Cardiac ventricle fibroblast (primary cell): ENCODE measurements around the gene ZNF189. TPM values are rescaled to one million over a fixed set of nuclear protein-coding genes. Genes with fewer than 3 reads are reported as not detected.

Source experiments
- total RNA-seq: library from RNA; depleted of rRNA; stranded (reverse); fragments of >200 nt; gene quantifications from 2 replicates; pipeline ENCODE4 v1.2.3, GENCODE V29; 2015

Gene ZNF189
- 11.5 and 14.8 TPM in 2 replicates for total RNA-seq

DNA sequence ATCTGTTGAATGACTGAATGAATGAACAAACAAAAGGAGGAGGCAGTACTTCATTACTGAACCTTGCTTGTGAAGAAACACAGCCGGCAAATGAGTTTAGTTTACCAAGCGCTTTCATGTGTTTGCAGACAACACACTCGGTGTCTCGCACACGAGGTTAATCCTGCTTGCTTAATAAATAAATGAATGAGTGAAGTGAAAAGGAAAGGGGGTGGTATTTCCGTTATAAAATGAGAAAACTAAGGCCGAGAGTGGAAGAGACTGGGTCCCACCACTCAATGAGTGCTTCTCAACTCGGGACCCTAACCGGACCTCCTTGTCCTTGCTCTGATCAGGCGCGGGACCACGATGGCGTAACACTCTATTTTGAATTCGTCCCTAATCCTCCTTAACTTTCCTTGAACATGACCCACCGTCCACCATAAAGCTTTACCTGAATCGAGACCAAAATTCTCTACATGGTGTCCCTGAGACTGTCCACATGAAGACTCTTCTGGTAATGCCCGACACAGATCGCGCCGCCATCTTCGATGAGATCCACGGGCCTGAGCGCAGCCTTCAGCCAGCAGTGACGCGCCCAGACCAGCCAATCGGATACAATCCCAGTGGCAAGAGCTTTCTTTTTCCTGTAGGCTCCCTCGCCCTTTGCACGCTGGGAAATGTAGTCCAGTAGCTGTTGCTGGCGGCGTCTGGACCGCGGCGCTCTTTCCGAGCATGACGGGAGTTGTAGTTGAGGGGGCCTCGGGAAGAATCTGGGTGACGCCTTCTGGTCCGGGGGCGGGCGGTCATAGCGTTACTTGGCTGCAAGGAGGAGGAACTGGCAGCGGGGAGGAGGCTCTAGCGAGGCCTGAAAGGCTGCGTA, at the start of gene ZNF189, which contains the start of gene MRPL50:
ZNF189 (plus strand) TSS at position 784 of the 862 bp plus-strand sequence. CDS start 306 bp downstream, outside the sequence.
MRPL50 (minus strand) TSS at position 551 of the 862 bp plus-strand sequence; CDS start at position 525, 26 bp downstream.

DNA sequence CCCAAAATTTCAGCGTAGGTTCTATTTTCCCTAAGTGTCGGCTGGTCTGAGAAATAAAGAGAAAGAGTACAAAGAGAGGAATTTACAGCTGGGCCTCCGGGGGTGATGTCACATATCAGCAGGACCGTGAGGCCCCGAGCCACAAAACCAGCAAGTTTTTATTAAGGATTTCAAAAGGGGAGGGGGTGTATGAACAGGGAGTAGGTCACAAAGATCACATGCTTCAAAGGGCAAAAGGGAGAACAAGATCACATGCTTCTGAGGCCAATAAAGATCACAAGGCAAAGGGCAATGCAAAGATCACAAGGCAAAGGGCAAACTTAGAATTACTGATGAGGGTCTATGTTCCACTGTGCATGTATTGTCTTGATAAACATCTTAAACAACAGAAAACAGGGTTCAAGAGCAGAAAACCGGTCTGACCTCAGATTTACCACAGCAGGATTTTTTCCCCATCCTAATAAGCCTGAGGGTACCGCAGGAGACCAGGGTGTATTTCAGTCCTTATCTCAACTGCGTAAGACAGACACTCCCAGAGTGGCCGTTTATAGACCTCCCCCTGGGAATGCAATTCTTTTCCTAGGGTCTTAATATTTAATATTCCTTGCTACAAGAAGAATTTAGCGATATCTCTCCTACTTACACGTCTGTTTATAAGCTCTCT, 13.6 kb upstream of the ZNF189 start, which contains the start of gene BAAT:
BAAT (minus strand) TSS at position 134 of the 664 bp plus-strand sequence. CDS start 13,602 bp downstream, outside the sequence.

DNA sequence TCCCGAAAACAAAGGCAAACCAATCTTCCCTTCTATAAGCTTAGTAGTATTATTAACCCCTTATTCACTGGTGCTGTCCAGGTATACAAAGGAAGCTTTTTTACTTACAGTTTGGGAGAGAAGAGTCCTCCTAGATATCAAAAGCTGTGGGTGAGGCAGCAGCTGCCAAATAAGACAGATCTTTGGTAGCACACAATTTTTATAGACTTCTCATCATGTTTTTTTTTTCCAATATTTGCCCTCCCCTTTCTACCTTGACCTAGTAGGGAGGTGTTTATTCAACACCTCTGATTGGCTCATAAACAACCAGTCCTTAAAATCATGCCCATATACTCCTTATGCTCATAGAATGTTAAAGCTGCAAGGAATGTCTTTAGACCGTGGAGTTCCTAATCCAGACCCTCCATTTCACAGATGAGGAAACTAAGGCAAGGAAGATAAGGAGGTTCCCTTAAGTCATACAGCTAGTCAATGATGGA, 37.0 kb downstream of the ZNF189 start, which contains the start of gene ALDOB:
ALDOB (minus strand) TSS at position 174 of the 479 bp plus-strand sequence. CDS start 4,887 bp downstream, outside the sequence.

Other genes with a start within 250 kb of the ZNF189 start
- gene BAAT, start 13.8 kb upstream of the ZNF189 start, total RNA-seq = 0.06 and 0.24 TPM in 2 replicates
- gene MRPL50, start 233 bp upstream of the ZNF189 start, total RNA-seq = 9.4 and 10.6 TPM in 2 replicates
- not detected in 2 replicates for gene ALDOB, start 36.9 kb downstream of the ZNF189 start, total RNA-seq
- gene RNF20, start 135.0 kb downstream of the ZNF189 start, total RNA-seq = 14.7 and 16.6 TPM in 2 replicates
- not detected in 2 replicates for gene PPP3R2, start 196.1 kb downstream of the ZNF189 start, total RNA-seq